ENCODE results near the gene GUCY2C. TPM values are rescaled to one million over a fixed set of nuclear protein-coding genes. Genes with fewer than 3 reads are reported as not detected.

The GUCY2C gene
- total and polyA plus RNA-seq, 4 donors: 0.01 to 0.05 TPM; not detected in 2

DNA sequence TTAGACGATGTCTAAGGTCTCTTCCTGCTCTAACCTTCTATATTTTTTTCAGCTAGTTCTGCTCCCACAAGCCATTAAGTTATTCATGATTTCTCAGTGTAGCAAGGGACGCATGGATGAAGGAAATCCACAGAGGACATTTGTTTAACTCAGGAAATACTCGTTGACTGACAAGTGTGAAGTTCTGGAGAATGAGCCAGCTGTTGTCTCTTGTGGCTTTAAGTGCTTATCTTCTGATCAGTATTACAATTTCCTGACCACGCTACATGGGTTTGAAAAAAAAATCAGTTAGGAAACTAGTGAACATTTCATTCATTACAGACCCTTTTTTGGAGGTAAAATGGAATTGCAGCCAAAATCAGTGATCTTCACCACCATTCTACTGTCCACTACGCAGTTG is 53.1 kb downstream of the GUCY2C start:
- WGBS: 68% methylated on average over 5 of the region's 5 CpGs
- no peaks in the 10 kb centered on the region for H3K9me3 ChIP-seq (ENCODE audit: control insufficient read depth in 4 of 4, low read length in 3 of 4)
- H3K36me3 ChIP-seq (ENCODE audit: control insufficient read depth in 4 of 4, insufficient read depth in 3 of 4, low read depth in 1 of 4, low read length in 3 of 4): no peaks in the 10 kb centered on the region
- H3K4me3 ChIP-seq (ENCODE audit: low read depth in 1 of 3, low read length in 3 of 3): no peak overlapping the region
- TF ChIP-seq RAD21 (IDR thresholded peaks at IDR 0.05) (no peak), GABPA (IDR thresholded peaks at IDR 0.05 in 1 of 2, conservative IDR thresholded peaks at IDR 0.05 in 1 of 2) (no peak), TAF1 (conservative IDR thresholded peaks at IDR 0.05) (no peak), HNF4A (conservative IDR thresholded peaks at IDR 0.05) (no peak), FOXA1 (IDR thresholded peaks at IDR 0.05) (no peak), EGR1 (IDR thresholded peaks at IDR 0.05; ENCODE audit: low read depth in 2 of 2) (no peak), SP1 (IDR thresholded peaks at IDR 0.05) (no peak), FOXA2 (IDR thresholded peaks at IDR 0.05) (no peak), RXRA (IDR thresholded peaks at IDR 0.05) (no peak), YY1 (IDR thresholded peaks at IDR 0.05) (no peak), NR2F2 (IDR thresholded peaks at IDR 0.05) (no peak), JUND (IDR thresholded peaks at IDR 0.05) (no peak)
- TF ChIP-seq, protein P1, sequence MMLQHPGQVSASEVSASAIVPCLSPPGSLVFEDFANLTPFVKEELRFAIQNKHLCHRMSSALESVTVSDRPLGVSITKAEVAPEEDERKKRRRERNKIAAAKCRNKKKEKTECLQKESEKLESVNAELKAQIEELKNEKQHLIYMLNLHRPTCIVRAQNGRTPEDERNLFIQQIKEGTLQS (IDR thresholded peaks at IDR 0.05): no peak
- TF ChIP-seq, protein P2, sequence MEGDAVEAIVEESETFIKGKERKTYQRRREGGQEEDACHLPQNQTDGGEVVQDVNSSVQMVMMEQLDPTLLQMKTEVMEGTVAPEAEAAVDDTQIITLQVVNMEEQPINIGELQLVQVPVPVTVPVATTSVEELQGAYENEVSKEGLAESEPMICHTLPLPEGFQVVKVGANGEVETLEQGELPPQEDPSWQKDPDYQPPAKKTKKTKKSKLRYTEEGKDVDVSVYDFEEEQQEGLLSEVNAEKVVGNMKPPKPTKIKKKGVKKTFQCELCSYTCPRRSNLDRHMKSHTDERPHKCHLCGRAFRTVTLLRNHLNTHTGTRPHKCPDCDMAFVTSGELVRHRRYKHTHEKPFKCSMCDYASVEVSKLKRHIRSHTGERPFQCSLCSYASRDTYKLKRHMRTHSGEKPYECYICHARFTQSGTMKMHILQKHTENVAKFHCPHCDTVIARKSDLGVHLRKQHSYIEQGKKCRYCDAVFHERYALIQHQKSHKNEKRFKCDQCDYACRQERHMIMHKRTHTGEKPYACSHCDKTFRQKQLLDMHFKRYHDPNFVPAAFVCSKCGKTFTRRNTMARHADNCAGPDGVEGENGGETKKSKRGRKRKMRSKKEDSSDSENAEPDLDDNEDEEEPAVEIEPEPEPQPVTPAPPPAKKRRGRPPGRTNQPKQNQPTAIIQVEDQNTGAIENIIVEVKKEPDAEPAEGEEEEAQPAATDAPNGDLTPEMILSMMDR (IDR thresholded peaks at IDR 0.05; ENCODE audit: low read depth, low read length, missing input control): no peak
- TF ChIP-seq, protein P3, sequence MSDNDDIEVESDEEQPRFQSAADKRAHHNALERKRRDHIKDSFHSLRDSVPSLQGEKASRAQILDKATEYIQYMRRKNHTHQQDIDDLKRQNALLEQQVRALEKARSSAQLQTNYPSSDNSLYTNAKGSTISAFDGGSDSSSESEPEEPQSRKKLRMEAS (IDR thresholded peaks at IDR 0.05): no peak
- TF ChIP-seq, protein P4, sequence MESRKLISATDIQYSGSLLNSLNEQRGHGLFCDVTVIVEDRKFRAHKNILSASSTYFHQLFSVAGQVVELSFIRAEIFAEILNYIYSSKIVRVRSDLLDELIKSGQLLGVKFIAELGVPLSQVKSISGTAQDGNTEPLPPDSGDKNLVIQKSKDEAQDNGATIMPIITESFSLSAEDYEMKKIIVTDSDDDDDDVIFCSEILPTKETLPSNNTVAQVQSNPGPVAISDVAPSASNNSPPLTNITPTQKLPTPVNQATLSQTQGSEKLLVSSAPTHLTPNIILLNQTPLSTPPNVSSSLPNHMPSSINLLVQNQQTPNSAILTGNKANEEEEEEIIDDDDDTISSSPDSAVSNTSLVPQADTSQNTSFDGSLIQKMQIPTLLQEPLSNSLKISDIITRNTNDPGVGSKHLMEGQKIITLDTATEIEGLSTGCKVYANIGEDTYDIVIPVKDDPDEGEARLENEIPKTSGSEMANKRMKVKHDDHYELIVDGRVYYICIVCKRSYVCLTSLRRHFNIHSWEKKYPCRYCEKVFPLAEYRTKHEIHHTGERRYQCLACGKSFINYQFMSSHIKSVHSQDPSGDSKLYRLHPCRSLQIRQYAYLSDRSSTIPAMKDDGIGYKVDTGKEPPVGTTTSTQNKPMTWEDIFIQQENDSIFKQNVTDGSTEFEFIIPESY (IDR thresholded peaks at IDR 0.05): no peak
- TF ChIP-seq, protein P5, sequence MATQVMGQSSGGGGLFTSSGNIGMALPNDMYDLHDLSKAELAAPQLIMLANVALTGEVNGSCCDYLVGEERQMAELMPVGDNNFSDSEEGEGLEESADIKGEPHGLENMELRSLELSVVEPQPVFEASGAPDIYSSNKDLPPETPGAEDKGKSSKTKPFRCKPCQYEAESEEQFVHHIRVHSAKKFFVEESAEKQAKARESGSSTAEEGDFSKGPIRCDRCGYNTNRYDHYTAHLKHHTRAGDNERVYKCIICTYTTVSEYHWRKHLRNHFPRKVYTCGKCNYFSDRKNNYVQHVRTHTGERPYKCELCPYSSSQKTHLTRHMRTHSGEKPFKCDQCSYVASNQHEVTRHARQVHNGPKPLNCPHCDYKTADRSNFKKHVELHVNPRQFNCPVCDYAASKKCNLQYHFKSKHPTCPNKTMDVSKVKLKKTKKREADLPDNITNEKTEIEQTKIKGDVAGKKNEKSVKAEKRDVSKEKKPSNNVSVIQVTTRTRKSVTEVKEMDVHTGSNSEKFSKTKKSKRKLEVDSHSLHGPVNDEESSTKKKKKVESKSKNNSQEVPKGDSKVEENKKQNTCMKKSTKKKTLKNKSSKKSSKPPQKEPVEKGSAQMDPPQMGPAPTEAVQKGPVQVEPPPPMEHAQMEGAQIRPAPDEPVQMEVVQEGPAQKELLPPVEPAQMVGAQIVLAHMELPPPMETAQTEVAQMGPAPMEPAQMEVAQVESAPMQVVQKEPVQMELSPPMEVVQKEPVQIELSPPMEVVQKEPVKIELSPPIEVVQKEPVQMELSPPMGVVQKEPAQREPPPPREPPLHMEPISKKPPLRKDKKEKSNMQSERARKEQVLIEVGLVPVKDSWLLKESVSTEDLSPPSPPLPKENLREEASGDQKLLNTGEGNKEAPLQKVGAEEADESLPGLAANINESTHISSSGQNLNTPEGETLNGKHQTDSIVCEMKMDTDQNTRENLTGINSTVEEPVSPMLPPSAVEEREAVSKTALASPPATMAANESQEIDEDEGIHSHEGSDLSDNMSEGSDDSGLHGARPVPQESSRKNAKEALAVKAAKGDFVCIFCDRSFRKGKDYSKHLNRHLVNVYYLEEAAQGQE (IDR thresholded peaks at IDR 0.05): no peak
- no peaks in the 10 kb centered on the region for H3K27me3 ChIP-seq (ENCODE audit: control insufficient read depth in 4 of 4, insufficient read depth in 4 of 4, low read length in 3 of 4)
- no peak overlapping the region for H3K27ac ChIP-seq (ENCODE audit: low read depth in 1 of 2, low read length in 2 of 2)
- no peak for DNase-seq (ENCODE audit: low spot score)
- no peak overlapping the region for H3K9ac ChIP-seq (ENCODE audit: low read depth in 1 of 2, low read length in 2 of 2)
- H3K4me1 ChIP-seq (ENCODE audit: control insufficient read depth in 4 of 4, insufficient read depth in 4 of 4, low read length in 3 of 4): no peaks in the 10 kb centered on the region

DNA sequence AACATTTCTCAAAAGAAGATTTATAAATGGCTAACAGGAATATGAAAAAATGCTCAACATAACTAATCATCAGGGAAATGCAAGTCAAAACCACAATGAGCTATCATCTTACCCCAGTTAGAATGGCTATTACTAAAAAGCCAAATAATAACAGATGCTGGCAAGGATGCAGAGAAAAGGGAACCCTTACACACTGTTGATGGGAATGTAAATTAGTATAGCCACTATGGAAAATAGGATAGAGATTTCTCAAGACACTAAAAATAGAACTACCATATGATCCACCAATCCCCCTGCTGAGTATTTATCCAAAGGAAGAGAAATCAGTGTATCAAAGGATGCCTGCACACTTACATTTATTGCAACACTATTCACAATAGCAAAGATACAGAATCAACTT is 58.3 kb downstream of the GUCY2C start:
- TF ChIP-seq FOXA1 (IDR thresholded peaks at IDR 0.05) (no peak), JUND (IDR thresholded peaks at IDR 0.05) (no peak), SP1 (IDR thresholded peaks at IDR 0.05) (no peak), TAF1 (conservative IDR thresholded peaks at IDR 0.05) (no peak)
- TF ChIP-seq, protein P1 (IDR thresholded peaks at IDR 0.05): no peak
- TF ChIP-seq, protein P3 (IDR thresholded peaks at IDR 0.05): no peak
- Histone ChIP-seq H3K36me3 (ENCODE audit: control insufficient read depth in 4 of 4, insufficient read depth in 3 of 4, low read depth in 1 of 4, low read length in 3 of 4) (no peaks in the 10 kb centered on the region), H3K27ac (ENCODE audit: low read depth in 1 of 2, low read length in 2 of 2) (no peak overlapping the region), H3K9me3 (ENCODE audit: control insufficient read depth in 4 of 4, low read length in 3 of 4) (peaks cover 2 to 9% (median 5%) of the 10 kb centered on the region in 4 donors), H3K27me3 (ENCODE audit: control insufficient read depth in 4 of 4, insufficient read depth in 4 of 4, low read length in 3 of 4) (no peaks in the 10 kb centered on the region), H3K4me3 (ENCODE audit: low read depth in 1 of 3, low read length in 3 of 3) (no peak overlapping the region), H3K9ac (ENCODE audit: low read depth in 1 of 2, low read length in 2 of 2) (no peak overlapping the region), H3K4me1 (ENCODE audit: control insufficient read depth in 4 of 4, insufficient read depth in 4 of 4, low read length in 3 of 4) (no peaks in the 10 kb centered on the region)
- DNase-seq (ENCODE audit: low spot score): no peak
